NB4 (cell line): ENCODE data around the gene LGSN.

Experiments
- DNase-seq: peaks from one replicate; pipeline ENCODE4 v3.0.0; 2010; ENCODE audit warnings: low read depth
- H3K4me3 ChIP-seq: one replicate; pipeline ENCODE4 v1.5.1; 2011; ENCODE audit warnings: mild to moderate bottlenecking, low read depth, low read length, moderate library complexity
- CTCF ChIP-seq: IDR thresholded peaks from one replicate; pipeline ENCODE4 v1.5.1; 2012; ENCODE audit warnings: low read depth, low read length
- MAX ChIP-seq: IDR thresholded peaks from 2 replicates; pipeline ENCODE4 v1.6.1; 2011; ENCODE audit warnings: low read depth, low read length
- MYC ChIP-seq: IDR thresholded peaks from 2 replicates; pipeline ENCODE4 v1.6.1; 2011; ENCODE audit warnings: low read depth, low read length
- POLR2A ChIP-seq: IDR thresholded peaks from 2 replicates; pipeline ENCODE4 v1.6.1; 2011; ENCODE audit warnings: mild to moderate bottlenecking; ENCODE audit not compliant: insufficient read length; ENCODE audit errors: extremely low read depth

Gene LGSN

GRCh38 chr6:63299667-63300066 is 20.1 kb downstream of the LGSN start:
- no peak overlapping the region for H3K4me3 ChIP-seq
- DNase-seq: no peak
- no peak for TF ChIP-seq POLR2A
- TF ChIP-seq MYC: no peak
- TF ChIP-seq CTCF: no peak
- no peak for TF ChIP-seq MAX

GRCh38 chr6:63295553-63296194 is 24.1 kb downstream of the LGSN start:
- no peak for TF ChIP-seq POLR2A
- TF ChIP-seq MAX: no peak
- no peak for TF ChIP-seq CTCF
- no peak for TF ChIP-seq MYC
- H3K4me3 ChIP-seq: no peak overlapping the region
- DNase-seq: no peak

GRCh38 chr6:63290492-63291058 is 29.2 kb downstream of the LGSN start:
- TF ChIP-seq MAX (no peak), MYC (no peak), CTCF (no peak)
- DNase-seq: no peak
- H3K4me3 ChIP-seq: no peak overlapping the region

- no peak overlapping the region for H3K4me3 ChIP-seq
- no peak for TF ChIP-seq POLR2A
- no peak for TF ChIP-seq MAX
- no peak for TF ChIP-seq CTCF
- TF ChIP-seq MYC: no peak
- DNase-seq: no peak
Measured at GRCh38 chr6:63289269-63289872, 30.4 kb downstream of the LGSN start.

GRCh38 chr6:63280639-63281180 is 39.1 kb downstream of the LGSN start:
- DNase-seq: no peak
- TF ChIP-seq MAX (no peak), CTCF (no peak), MYC (no peak)
- no peak overlapping the region for H3K4me3 ChIP-seq
